ENCODE results near the gene EDIL3. TPM values are rescaled to one million over a fixed set of nuclear protein-coding genes. Genes with fewer than 3 reads are reported as not detected.

The EDIL3 gene
- total and polyA plus RNA-seq, 2 of the 8 experiments (the other 6 are each of a cell fraction or from before 2014, with no cell fraction given), result 14.7 to 47.2 TPM

GRCh38 chr5:84303315-84303714 lies 81.4 kb downstream of the EDIL3 start:
- no peak for TF ChIP-seq HDAC2 (IDR thresholded peaks at IDR 0.05; ENCODE audit: borderline replicate concordance in 1 of 2, low read depth in 2 of 2, low read length in 2 of 2)
- no peak for TF ChIP-seq RAD21 (IDR thresholded peaks at IDR 0.05 in 1 of 2, conservative IDR thresholded peaks at IDR 0.05 in 1 of 2; ENCODE audit: low read depth in 2 of 2, low read length in 2 of 2)
- no peak for TF ChIP-seq YY1 (IDR thresholded peaks at IDR 0.05; ENCODE audit: low read depth, low read length)
- no peak for TF ChIP-seq ASH2L (IDR thresholded peaks at IDR 0.05; ENCODE audit: low read length)
- no peak for TF ChIP-seq NRF1 (IDR thresholded peaks at IDR 0.05; ENCODE audit: low read depth, low read length)
- no peak for TF ChIP-seq MAFK (IDR thresholded peaks at IDR 0.05; ENCODE audit: low read depth, low read length)
- no peak for TF ChIP-seq TCF12 (IDR thresholded peaks at IDR 0.05; ENCODE audit: low read depth, low read length)
- TF ChIP-seq SUZ12 (IDR thresholded peaks at IDR 0.05; ENCODE audit: low read length), result no peak
- TF ChIP-seq CBX5 (IDR thresholded peaks at IDR 0.05; ENCODE audit: low read depth, low read length), result no peak
- no peak for TF ChIP-seq TAF1 (IDR thresholded peaks at IDR 0.05; ENCODE audit: low read depth, low read length)
- Histone ChIP-seq H4K20me1 (replicated peaks in 1 of 2; ENCODE audit: control insufficient read depth in 1 of 2, insufficient read depth in 2 of 2, low read length in 2 of 2) (no peaks in the 10 kb centered on the region), H2BK12ac (ENCODE audit: low read depth, low read length) (no peak overlapping the region), H4K91ac (replicated peaks; ENCODE audit: insufficient read length, low read length) (no peak overlapping the region), H3K9ac (replicated peaks in 1 of 4; ENCODE audit: extremely low read depth in 1 of 4, low read depth in 3 of 4, low read length in 3 of 4) (no peak overlapping the region), H3K4me1 (replicated peaks in 1 of 4; ENCODE audit: control insufficient read depth in 3 of 4, insufficient read depth in 4 of 4, low read length in 3 of 4) (no peaks in the 10 kb centered on the region), H4K8ac (ENCODE audit: extremely low read depth, insufficient read depth, low read length) (no peak overlapping the region), H2BK20ac (ENCODE audit: low read length) (no peak overlapping the region), H3K27ac (ENCODE audit: low read depth, low read length) (no peak overlapping the region), H2BK120ac (replicated peaks; ENCODE audit: low read depth, low read length) (no peak overlapping the region), H4K5ac (ENCODE audit: insufficient read length, low read depth, low read length) (no peak overlapping the region), H3K4me3 (ENCODE audit: extremely low read depth in 1 of 4, insufficient read depth in 2 of 4, low read depth in 3 of 4, low read length in 4 of 4) (no peak overlapping the region), H2BK5ac (ENCODE audit: low read depth, low read length) (no peak overlapping the region), H2AK5ac (ENCODE audit: low read depth, low read length) (no peak overlapping the region), H3K36me3 (ENCODE audit: control insufficient read depth in 2 of 4, insufficient read depth in 4 of 4, low read length in 3 of 4) (no peaks in the 10 kb centered on the region), H3K18ac (ENCODE audit: extremely low read depth, low read length) (no peak overlapping the region), H3K56ac (replicated peaks; ENCODE audit: insufficient read length, low read depth, low read length) (no peak overlapping the region), H3K9me3 (ENCODE audit: insufficient read depth in 2 of 2, low read depth in 1 of 2, low read length in 1 of 2) (no peaks in the 10 kb centered on the region), H3K14ac (ENCODE audit: insufficient read length) (no peak overlapping the region), H3K23me2 (ENCODE audit: low read depth, low read length) (no peaks in the 10 kb centered on the region), H3K4ac (replicated peaks; ENCODE audit: insufficient read length, low read depth, low read length) (no peak overlapping the region), H2AFZ (ENCODE audit: low read length) (no peak overlapping the region), H2BK15ac (ENCODE audit: low read length) (no peak overlapping the region), H3K23ac (ENCODE audit: insufficient read length) (no peak overlapping the region), H3K4me2 (ENCODE audit: insufficient read depth in 1 of 2, low read depth in 2 of 2, low read length in 2 of 2) (no peak overlapping the region), H3K79me2 (ENCODE audit: control insufficient read depth in 1 of 2, insufficient read depth in 2 of 2, low read length in 2 of 2) (no peaks in the 10 kb centered on the region; a peak in 1 of 4 replicates), H3K79me1 (ENCODE audit: low read depth, low read length) (no peaks in the 10 kb centered on the region), H3K27me3 (replicated peaks in 1 of 4; ENCODE audit: control insufficient read depth in 3 of 4, extremely low read depth in 1 of 4, insufficient read depth in 3 of 4, low read length in 3 of 4) (no peaks in the 10 kb centered on the region)
- FAIRE-seq (no peak), DNase-seq (ENCODE audit: low read depth in 1 of 2, low spot score in 2 of 2) (no peak)
- 100% methylated on average over 3 of the region's 3 CpGs; no CpG with 5 or more reads in 1 of the 2 experiments for WGBS, 2 experiments (ENCODE audit: extremely low coverage in 1 of 2, insufficient coverage in 1 of 2, insufficient read length in 1 of 2, insufficient replicate concordance in 2 of 2, low coverage in 1 of 2, low lambda C conversion rate in 2 of 2, missing lambda C conversion rate in 1 of 2)
- CTCF ChIA-PET (ENCODE audit: partially characterized antibody), result no interaction called here
- POLR2A ChIA-PET (ENCODE audit: partially characterized antibody), result no interaction called here

Data from H1 (cell line).